HepG2 (cell line): ENCODE measurements around the gene ATP6V0A1. TPM values are rescaled to one million over a fixed set of nuclear protein-coding genes. Genes with fewer than 3 reads are reported as not detected.

ENCODE experiments used
- CBX1 ChIP-seq: IDR thresholded peaks from one replicate; pipeline ENCODE4 v1.6.1; 2016; ENCODE audit warnings: antibody characterized with exemption, low read depth
- CHD4 ChIP-seq: fragments of 200-600 bp; sonication (generic); IDR thresholded peaks from 2 replicates; pipeline ENCODE4 v1.7.0; 2017; ENCODE audit warnings: mild to moderate bottlenecking, low read length, borderline replicate concordance
- ELF3 ChIP-seq: IDR thresholded peaks from 2 replicates; pipeline ENCODE4 v1.6.1; 2016; ENCODE audit warnings: missing genetic modification reagents, missing compliant biosample characterization
- GMEB1 ChIP-seq: sonication (generic); formaldehyde crosslinking; IDR thresholded peaks from 2 replicates; pipeline ENCODE4 v1.5.1; 2020; ENCODE audit warnings: missing genetic modification reagents, mild to moderate bottlenecking, borderline replicate concordance
- HIC2 ChIP-seq: sonication (generic); formaldehyde crosslinking; IDR thresholded peaks from 2 replicates; pipeline ENCODE4 v1.9.0; 2022; ENCODE audit warnings: low read depth, missing genetic modification reagents
- KDM6A ChIP-seq: IDR thresholded peaks from 2 replicates; pipeline ENCODE4 v1.6.1; 2016; ENCODE audit warnings: low read depth
- LCORL ChIP-seq, 2 experiments: fragments of 450-650 bp in 1 of 2; sonication (generic) in 1 of 2; formaldehyde crosslinking in 1 of 2; IDR thresholded peaks; 2 replicates each; pipeline versions ENCODE4 v1.5.0 to v1.6.1; 2017 to 2020; ENCODE audit warnings: antibody characterized with exemption in 1 of 2, missing genetic modification reagents in 1 of 2
- MIER3 ChIP-seq: IDR thresholded peaks from 2 replicates; pipeline ENCODE4 v1.6.1; 2016; ENCODE audit warnings: missing compliant biosample characterization, borderline replicate concordance
- MTF1 ChIP-seq: sonication (generic); formaldehyde crosslinking; IDR thresholded peaks from 2 replicates; pipeline ENCODE4 v1.5.0; 2020; ENCODE audit warnings: missing genetic modification reagents
- MYNN ChIP-seq: sonication (generic); formaldehyde crosslinking; IDR thresholded peaks from 2 replicates; pipeline ENCODE4 v1.4.0; 2020; ENCODE audit warnings: mild to moderate bottlenecking, low read depth, missing genetic modification reagents
- POLR2G ChIP-seq: fragments of 200-400 bp; formaldehyde crosslinking; IDR thresholded peaks from 2 replicates; pipeline ENCODE4 v1.6.1; 2018; ENCODE audit warnings: mild to moderate bottlenecking, low read depth, low read length, moderate library complexity
- RFX3 ChIP-seq: IDR thresholded peaks from 2 replicates; pipeline ENCODE4 v1.6.1; 2016; ENCODE audit warnings: missing biosample characterization, missing genetic modification reagents
- SPEN ChIP-seq: sonication (generic); formaldehyde crosslinking; IDR thresholded peaks from 2 replicates; pipeline ENCODE4 v1.5.1; 2020; ENCODE audit warnings: low read depth, mild to moderate bottlenecking, missing genetic modification reagents
- WIZ ChIP-seq: sonication (generic); formaldehyde crosslinking; IDR thresholded peaks from 2 replicates; pipeline ENCODE4 v1.5.1; 2020; ENCODE audit warnings: mild to moderate bottlenecking, missing genetic modification reagents
- ZFP82 ChIP-seq: sonication (generic); formaldehyde crosslinking; IDR thresholded peaks from 2 replicates; pipeline ENCODE4 v1.5.1; 2020; ENCODE audit warnings: mild to moderate bottlenecking, missing genetic modification reagents, borderline replicate concordance
- polyA plus RNA-seq, 8 experiments: library from polyadenylated mRNA; depleted of rRNA in 3 of 8; stranded (reverse) in 7 of 8; unstranded in 1 of 8; fragments of >200 nt; fragmentation: Illumina TruSeq in 4 of 8; extraction: Trizol in 4 of 8; gene quantifications; 2 replicates each; pipeline versions ENCODE4 v1.2.1 to v1.2.3, GENCODE V29; 2011 to 2016; ENCODE audit warnings: low read depth in 4 of 8, missing spikeins in 1 of 8, mixed read lengths in 1 of 8; ENCODE audit not compliant: insufficient read depth in 1 of 8
- total RNA-seq, 5 experiments: library from RNA; depleted of rRNA; stranded (reverse); fragments of >200 nt; fragmentation: Illumina TruSeq; extraction: Trizol; gene quantifications; 2 replicates each; pipeline ENCODE4 v1.2.3, GENCODE V29; 2016; ENCODE audit warnings: low read depth in 1 of 5
- TF ChIP-seq, protein P1 (sequence below): sonication (generic); formaldehyde crosslinking; IDR thresholded peaks from 2 replicates; pipeline ENCODE4 v1.8.0; 2022; ENCODE audit warnings: missing genetic modification reagents, mild to moderate bottlenecking, inconsistent platforms, borderline replicate concordance
- TF ChIP-seq, protein P2 (sequence below): sonication (generic); formaldehyde crosslinking; IDR thresholded peaks from 2 replicates; pipeline ENCODE4 v1.5.0; 2020; ENCODE audit warnings: missing genetic modification reagents
- TF ChIP-seq, protein P3 (sequence below): sonication (generic); formaldehyde crosslinking; IDR thresholded peaks from 2 replicates; pipeline ENCODE4 v1.5.0; 2020; ENCODE audit warnings: missing genetic modification reagents
- TF ChIP-seq, protein P4 (sequence below): IDR thresholded peaks from 2 replicates; pipeline ENCODE4 v1.6.1; 2018; ENCODE audit warnings: missing genetic modification reagents

The ATP6V0A1 gene
- total and polyA plus RNA-seq, 2 of the 13 experiments (the other 11 are each of a cell fraction or from before 2014, with no cell fraction given), result 27.9 to 54.1 TPM

DNA sequence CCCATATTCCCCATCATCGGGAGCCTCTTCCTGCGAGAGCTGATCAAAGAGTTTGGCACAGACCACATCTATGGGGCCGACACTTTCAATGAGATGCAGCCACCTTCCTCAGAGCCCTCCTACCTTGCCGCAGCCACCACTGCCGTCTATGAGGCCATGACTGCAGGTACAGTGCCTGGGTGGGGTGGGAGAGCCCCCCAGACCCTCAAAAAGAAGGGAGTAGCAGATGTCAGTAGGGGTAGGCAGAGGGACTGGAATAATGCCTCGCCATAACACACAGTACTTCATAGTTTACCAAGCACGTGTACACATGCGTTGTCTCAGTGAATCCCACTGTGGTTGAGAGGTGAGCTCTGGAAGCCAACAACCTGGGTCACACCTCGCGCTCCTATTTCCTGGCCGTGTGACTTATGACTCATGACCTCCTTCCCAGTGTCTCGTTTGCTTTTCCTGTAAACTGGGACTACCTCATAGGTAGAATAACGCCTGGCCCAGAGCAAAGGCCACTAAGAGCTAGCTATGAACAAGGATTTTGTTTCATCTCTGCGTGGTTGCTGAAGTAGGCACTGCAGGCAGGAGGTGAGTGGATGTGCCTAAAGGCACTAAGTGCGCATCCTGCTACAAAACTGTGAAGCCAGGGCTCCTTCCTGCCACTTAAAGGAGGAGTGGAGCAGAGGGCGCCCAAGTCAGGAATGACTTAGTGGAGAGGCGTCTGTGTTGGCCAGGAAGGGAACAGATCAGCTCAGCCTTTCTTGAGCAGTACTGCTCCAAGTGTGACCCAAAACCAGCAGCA, 82.6 kb downstream of the ATP6V0A1 start (continued):
- TF ChIP-seq MTF1, result no peak
- peak; percentile 75; the same call in 1 of the 2 replicates for TF ChIP-seq KDM6A (CRISPR knock-in tag)
- peak; percentile 50 for TF ChIP-seq GMEB1 (CRISPR knock-in tag)
- peak; percentile 93 for TF ChIP-seq MYNN (CRISPR knock-in tag)
- TF ChIP-seq, protein P1, sequence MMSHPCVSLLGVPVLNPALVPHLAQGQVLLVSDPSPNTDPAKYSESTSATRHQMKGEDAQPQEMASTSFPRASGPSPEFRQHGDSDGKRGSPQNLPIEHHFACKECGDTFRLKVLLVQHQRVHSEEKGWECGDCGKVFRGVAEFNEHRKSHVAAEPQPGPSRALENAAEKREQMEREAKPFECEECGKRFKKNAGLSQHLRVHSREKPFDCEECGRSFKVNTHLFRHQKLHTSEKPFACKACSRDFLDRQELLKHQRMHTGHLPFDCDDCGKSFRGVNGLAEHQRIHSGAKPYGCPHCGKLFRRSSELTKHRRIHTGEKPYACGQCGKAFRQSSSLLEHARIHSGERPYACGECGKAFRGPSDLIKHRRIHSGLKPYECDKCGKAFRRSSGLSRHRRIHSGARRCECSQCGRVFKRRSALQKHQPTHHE (CRISPR knock-in tag), result 0 out of 2 replicates have a peak, but pooled peaks have one; percentile 21
- TF ChIP-seq ELF3 (CRISPR knock-in tag), result peak; percentile 96
- peak; percentile 49; the same call in 1 of the 2 replicates for TF ChIP-seq ZFP82 (CRISPR knock-in tag)
- peak; percentile 27 for TF ChIP-seq CBX1
- TF ChIP-seq CHD4, result no peak
- TF ChIP-seq MIER3, result peak; percentile 94
- TF ChIP-seq WIZ (CRISPR knock-in tag), result no peak
- peak; percentile 77 for TF ChIP-seq POLR2G
- TF ChIP-seq, protein P2, sequence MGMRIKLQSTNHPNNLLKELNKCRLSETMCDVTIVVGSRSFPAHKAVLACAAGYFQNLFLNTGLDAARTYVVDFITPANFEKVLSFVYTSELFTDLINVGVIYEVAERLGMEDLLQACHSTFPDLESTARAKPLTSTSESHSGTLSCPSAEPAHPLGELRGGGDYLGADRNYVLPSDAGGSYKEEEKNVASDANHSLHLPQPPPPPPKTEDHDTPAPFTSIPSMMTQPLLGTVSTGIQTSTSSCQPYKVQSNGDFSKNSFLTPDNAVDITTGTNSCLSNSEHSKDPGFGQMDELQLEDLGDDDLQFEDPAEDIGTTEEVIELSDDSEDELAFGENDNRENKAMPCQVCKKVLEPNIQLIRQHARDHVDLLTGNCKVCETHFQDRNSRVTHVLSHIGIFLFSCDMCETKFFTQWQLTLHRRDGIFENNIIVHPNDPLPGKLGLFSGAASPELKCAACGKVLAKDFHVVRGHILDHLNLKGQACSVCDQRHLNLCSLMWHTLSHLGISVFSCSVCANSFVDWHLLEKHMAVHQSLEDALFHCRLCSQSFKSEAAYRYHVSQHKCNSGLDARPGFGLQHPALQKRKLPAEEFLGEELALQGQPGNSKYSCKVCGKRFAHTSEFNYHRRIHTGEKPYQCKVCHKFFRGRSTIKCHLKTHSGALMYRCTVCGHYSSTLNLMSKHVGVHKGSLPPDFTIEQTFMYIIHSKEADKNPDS, result peak; percentile 74; the same call in 1 of the 2 replicates
- TF ChIP-seq, protein P3, sequence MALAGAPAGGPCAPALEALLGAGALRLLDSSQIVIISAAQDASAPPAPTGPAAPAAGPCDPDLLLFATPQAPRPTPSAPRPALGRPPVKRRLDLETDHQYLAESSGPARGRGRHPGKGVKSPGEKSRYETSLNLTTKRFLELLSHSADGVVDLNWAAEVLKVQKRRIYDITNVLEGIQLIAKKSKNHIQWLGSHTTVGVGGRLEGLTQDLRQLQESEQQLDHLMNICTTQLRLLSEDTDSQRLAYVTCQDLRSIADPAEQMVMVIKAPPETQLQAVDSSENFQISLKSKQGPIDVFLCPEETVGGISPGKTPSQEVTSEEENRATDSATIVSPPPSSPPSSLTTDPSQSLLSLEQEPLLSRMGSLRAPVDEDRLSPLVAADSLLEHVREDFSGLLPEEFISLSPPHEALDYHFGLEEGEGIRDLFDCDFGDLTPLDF (CRISPR knock-in tag), result no peak
- peak; percentile 37; the same call in 1 of the 2 replicates for TF ChIP-seq RFX3 (CRISPR knock-in tag)
- peak; percentile 69; the same call in 1 of the 2 replicates for TF ChIP-seq HIC2 (CRISPR knock-in tag)
- TF ChIP-seq, protein P4, sequence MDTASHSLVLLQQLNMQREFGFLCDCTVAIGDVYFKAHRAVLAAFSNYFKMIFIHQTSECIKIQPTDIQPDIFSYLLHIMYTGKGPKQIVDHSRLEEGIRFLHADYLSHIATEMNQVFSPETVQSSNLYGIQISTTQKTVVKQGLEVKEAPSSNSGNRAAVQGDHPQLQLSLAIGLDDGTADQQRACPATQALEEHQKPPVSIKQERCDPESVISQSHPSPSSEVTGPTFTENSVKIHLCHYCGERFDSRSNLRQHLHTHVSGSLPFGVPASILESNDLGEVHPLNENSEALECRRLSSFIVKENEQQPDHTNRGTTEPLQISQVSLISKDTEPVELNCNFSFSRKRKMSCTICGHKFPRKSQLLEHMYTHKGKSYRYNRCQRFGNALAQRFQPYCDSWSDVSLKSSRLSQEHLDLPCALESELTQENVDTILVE (CRISPR knock-in tag), result peak; percentile 77
- no peak for TF ChIP-seq LCORL (IDR thresholded peaks at IDR 0.05)
- TF ChIP-seq LCORL (CRISPR knock-in tag; IDR thresholded peaks at IDR 0.05), result peak; percentile 82
- peak; percentile 85 for TF ChIP-seq SPEN (CRISPR knock-in tag)
